Right forelimb (tissue), 1 donor: ENCODE measurements around the gene TMEM167B.
A peak's percentile ranks its signal among the peaks of the same experiment; 100 is the strongest.

Source experiments
- DNase-seq: peaks from one replicate; pipeline ENCODE4 v3.0.0-alpha.2; 2018

Gene TMEM167B

GRCh38 chr1:109083501-109083900 lies 7.1 kb upstream of the TMEM167B start:
- no peak for DNase-seq

GRCh38 chr1:109083923-109084322 lies 6.6 kb upstream of the TMEM167B start:
- DNase-seq = no peak

DNA sequence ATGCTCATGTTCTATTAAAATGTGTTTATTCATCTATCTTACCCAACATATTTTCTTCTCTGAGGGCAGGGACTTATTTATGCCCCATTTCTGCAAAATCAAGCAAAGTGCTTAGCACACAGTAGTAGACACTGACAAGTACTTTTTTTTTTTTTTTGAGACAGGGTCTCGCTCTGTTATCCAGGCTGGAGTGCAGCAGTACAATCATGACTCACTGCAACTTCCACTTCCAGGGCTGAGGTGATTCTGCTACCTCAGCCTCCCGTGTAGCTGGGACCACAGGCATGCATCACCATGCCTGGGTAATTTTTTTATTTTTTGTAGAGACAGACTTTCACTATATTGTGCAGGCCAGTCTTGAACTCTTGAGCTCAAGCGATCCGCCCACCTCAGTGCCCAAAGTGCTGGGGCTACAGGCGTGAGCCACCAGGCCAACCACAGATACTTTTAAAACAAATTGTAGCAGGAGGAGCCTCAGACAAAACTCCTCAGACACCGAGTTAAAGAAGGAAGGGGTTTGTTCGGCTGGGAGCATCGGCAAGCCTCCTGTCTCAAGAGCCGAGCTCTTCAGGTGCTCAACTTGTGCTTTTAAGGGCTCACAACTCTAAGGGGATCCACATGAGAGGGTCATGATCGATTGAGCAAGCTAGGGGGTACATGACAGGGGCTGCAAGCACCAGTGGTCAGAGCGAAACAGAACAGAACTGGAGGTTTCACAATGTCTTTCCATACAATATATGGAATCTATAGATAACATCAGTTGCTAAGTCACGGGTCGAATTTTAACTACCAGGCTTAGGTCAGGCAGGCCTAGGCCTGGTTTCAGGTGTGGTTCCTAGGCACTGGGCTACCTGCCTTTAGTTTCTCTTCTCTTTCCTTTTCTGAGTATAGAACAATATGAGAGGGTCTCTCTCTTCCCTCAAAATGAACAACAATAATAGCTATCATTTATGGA lies 5.7 kb upstream of the TMEM167B start:
- no peak for DNase-seq

- peak; percentile 54 for DNase-seq
Measured at GRCh38 chr1:109089242-109090015, 1.1 kb upstream of the TMEM167B start.

DNA sequence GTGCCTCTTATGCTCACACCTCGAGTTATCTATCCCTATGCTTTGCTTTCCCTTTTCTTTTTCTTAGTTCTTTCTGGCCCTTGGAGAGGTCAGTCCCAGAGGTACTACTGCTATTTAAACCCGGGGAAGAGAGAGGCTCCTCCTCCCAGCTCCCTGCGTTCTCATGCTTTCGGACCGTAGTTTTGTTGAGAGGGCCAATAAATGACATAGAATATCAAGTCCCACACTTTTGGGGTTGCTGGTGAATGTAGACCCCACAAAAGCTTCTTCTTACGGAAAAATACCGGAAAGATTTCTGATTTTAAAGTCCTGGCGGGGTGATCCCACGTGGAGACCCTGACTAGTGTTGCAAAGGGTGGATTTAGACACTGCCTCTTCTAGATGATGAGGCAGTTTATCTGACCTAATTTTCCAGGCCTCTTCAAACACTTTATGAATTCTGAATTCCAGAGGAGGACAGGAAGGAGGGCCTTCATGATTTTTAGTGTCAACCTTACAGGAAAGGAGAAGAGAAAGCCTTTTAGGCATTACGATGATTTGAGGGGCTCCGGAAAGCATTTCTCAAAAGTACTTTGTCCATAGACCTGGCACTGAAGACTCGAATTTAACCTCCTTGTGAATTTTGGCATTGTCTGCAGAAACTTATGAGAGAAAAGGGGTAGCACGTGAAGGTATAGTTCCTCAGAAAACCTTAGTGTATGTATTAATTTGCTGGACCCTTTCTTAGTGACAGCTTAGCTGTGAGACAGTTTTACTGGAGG lies 694 bp downstream of the TMEM167B start:
- DNase-seq = no peak

DNA sequence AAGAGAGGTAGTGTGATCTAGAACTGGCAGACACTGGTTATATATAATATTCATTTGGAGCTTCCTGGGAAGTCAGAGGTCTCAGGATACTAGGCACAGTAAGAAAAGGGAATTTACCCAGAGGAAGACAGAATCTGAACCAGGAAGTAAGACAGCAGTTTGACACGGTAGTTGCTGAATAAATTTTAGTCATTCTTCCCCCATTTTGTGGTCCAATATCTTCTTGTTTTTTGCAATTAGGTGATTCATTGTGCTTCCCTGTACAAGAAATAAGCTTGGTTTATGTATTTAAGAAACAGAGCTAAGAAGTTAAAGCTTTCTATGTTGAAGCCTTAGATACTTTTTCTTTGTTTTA lies 1.3 kb downstream of the TMEM167B start:
- DNase-seq = no peak

DNA sequence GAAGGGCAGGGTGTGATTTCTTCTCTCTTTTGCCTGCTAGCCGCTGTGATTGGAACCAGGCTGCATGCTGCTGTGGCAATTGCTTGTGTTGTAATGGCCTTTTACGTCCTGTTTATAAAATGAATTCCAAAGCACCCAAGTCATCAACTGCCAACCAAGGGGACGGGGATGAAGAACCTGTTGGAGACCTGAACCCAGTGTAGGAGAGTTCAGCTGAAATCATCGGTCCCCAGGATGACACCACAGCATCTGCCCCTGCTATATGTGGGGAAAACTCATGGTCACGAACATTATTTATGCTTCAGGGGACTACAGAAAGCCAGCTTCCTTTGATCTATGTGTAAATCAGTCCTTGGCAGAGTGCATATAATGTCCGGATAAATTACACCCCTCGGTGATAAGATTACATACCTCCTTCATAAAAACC lies 3.8 kb downstream of the TMEM167B start:
- DNase-seq = no peak

GRCh38 chr1:109094871-109095270 lies 4.3 kb downstream of the TMEM167B start:
- no peak for DNase-seq

DNA sequence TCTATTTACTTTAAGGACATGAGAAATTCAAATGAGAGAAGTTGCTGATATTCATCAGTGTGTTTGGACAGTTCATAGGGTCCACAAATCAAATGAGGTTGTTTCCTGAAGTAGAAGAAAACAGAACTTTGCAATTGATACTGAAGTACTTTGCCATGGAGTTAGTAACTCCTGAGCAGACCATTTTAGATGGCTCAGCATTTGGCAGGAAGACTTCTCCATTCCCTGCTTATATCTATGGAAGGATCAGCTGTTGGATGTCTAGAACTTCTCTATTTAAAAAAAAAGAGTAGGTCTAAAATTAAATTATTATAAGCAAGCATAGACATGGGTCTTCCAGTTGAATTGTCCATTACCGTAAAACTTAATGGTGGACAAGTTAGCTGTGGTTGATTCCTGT lies 5.1 kb downstream of the TMEM167B start:
- DNase-seq = no peak

DNA sequence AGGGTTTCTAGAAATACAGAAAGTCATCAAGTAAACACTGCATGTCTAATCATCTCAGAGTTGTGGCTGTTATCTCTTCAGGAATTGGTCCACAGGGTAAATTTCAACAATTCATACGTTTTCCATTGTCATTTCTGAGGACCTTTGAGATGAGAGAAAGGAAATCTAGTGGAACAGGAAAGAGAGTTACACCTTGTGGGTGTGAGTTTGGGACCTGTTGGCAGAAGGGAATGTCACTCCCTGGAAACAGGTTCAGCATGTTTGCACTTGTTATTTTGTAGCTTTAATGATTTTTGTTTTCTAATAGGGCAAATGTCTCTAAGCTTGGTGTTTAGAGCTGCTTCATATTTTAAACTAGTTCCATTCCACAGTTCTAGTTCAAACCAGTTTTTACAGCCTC lies 5.6 kb downstream of the TMEM167B start:
- no peak for DNase-seq

- peak; percentile 97 for DNase-seq
Measured at GRCh38 chr1:109099938-109100773, 9.6 kb downstream of the TMEM167B start.

DNA sequence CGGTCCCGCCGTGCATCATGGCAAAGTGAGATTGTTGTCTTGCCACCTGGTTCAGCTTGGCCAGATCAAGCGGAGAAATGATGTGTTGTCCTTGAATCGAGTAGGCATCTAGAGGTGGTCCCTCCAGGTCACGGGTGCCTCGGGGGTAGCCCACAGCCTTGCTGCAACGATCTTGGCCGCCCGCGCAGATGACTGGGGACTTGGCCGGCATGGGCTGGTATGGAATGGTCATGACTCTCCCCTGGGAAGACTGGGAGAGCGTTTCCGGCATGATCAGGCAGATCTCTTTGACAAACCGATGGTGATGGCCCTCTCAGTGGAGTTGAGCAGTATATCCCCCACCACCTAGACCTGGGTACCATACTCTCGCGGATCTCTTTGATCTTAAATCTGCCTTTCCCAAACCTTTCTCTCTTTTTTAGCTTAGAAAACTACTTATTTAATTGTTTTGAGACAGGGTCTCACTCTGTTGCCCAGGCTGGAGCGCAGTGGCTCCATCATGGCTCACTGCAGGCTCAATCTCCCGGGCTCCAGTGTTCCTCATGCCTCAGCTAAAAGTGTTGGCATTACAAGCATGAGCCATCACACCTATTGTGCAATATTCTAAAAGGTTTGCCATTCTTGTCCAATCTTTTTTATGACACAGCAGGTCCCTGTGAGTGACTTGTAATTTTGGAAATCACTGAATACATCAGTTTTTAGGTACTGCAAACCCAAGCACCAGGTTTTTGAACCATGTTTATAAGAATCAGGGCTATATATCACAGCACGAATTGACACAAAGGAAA lies 14.0 kb downstream of the TMEM167B start:
- no peak for DNase-seq

- DNase-seq = no peak
Measured at GRCh38 chr1:109105881-109106280, 15.3 kb downstream of the TMEM167B start.

DNA sequence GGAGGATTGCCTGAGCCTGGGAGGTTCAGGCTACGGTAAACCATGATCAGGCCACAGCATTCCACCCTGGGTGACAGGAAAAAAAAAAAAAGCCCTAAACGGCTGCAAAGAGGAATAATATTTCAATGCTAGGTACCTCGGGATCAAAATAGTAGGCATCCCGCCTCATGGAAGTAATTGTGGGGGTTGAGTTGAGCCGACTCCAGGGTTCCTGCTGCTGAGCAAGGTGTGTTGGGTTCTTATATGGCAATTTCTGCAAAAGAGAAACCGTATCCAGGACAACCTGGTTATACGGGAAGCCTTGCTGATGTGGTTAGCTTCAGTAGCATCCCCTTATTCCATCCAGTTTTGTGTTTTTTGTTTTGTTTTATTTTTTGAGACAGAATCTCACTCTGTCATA lies 17.2 kb downstream of the TMEM167B start:
- DNase-seq = no peak

- no peak for DNase-seq
Measured at GRCh38 chr1:109109906-109110305, 19.3 kb downstream of the TMEM167B start.

DNA sequence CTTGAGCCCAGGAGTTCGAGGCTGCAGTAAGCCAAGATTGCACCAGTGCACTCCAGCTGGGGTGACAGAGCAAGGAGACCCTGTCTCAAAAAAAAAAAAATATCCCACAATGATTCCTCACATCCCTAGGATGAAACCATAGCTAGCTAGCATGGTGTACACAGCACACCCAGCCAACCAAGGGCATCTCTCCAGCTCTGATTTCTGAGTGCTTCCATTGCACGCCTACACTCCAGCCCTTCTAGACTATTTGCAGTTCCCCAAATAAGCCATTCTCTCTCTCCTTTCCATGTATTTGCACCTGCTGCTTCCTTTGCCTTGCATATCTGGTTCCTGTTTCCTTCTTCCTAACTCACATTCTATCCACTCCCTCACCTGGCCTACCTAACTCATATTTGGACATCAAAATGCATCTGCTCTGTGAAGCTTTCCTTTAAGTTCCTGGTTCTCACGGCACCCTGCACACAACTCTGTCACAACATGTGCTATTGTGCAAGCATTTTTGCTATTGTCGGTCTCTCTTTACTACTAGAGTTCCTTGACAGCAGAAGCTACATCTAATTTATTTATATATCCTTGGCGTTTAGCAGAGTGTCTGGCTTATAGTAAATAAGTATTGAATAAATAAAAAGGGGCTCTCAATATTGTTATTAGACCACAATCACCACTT lies 21.0 kb downstream of the TMEM167B start:
- no peak for DNase-seq

GRCh38 chr1:109112056-109112651 lies 21.6 kb downstream of the TMEM167B start:
- no peak for DNase-seq

DNA sequence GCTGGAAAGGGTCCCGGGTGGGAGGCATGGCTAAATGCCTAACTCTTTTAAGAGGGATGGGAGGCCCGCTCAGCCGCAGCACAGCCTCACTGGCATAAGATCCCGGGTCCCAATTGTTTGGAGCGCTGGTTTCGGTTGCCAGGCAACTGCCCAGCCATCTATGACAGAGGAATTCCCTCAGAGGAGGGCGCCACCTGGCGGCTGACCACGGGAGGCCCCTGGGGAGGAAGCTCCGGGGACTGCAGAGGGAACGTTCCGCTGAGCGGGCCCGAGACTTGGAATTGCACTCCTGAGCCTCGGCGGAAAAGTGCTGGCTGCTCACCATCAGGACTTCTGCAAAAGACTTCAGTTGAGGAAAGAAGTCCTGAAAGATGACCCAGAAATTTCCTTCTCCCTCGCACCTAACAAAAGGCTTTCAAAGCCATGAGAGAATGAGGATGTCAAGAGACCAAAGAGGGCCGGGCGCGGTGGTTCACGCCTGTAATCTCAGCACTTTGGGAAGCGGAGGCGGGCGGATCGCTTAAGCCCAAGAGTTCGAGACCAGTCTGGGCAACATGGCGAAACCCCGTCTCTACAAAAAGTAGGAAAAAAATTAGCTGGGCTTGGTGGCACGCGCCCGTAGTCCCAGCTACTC lies 22.2 kb downstream of the TMEM167B start:
- DNase-seq = peak; percentile 89

GRCh38 chr1:109113590-109114341 lies 23.2 kb downstream of the TMEM167B start, which contains the start of gene ELAPOR1:
Gene ELAPOR1, plus strand, starts transcription at chr1:109114115. Its CDS starts 69 bp downstream, at chr1:109114184.
- peak; percentile 57 for DNase-seq
